ENCODE data around the gene SRRM4.
"Not testable (repeated sequence)": the region's sequence is repeated elsewhere in the genome, so short reads cannot be mapped to it uniquely, and the experiment has no call there.

The SRRM4 gene

DNA sequence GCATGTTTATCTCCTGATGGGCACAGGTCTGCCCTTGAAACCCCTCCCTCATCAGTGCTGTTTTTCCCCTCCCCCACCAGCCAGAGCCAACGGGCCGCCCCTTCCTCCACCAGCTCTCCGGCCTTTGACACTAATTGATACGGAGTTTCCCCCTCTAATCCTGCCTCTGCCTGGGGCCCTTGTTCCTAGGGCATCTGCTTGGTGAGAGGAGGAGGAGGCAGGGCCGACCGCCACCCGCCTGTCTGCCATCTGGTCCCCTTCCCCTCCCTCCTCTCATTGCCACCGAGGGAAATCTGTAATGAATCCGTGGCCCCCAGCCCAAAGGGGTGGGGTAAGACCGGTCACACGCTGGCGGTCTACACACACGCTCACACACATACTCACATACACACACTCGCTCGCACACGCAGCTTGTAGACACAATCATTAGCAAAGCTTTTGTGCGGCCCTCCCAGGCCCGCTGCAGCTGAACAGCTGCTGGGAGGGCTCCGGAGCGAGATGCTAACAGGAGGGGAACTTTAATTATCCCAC is 27.4 kb downstream of the SRRM4 start:
- no peak for DNase-seq

DNA sequence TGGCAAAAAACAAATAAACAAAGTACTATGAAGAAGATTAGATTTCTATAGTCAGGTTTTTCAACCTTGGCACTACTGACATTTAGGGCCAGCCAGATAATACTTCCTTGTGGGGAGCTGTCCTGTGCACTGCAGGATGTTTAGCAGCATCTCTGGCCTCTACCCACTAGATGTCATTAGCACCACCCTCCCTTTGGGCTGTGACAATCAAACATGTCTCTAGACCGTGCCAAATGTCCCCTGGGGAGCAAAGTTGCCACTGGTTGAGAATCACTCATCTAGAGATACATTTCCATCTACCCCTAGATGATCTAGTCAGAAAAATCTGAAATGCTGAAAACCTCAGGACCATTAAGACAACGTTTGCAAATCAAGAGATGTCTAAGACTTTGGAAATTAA is 29.9 kb downstream of the SRRM4 start:
- no peak for DNase-seq

DNA sequence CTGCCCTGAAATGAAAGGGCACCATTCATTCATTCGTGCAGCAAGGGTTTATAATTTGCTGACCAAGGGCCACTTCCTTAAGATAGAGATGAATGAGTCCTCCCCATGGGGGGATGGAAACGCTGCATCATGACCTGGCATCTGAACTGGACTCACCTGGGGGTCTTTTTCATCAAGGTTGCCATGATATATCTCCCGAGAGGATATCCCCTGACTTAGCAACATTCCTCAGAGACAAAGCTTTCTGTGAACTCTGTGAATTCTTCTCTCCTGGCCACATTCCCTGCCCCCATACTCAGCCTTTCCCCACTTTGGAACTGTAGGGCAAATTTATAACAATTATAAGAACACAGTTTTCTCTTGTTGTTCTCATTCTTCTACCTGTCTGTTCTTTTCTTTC is 30.8 kb downstream of the SRRM4 start:
- no peak for DNase-seq

DNA sequence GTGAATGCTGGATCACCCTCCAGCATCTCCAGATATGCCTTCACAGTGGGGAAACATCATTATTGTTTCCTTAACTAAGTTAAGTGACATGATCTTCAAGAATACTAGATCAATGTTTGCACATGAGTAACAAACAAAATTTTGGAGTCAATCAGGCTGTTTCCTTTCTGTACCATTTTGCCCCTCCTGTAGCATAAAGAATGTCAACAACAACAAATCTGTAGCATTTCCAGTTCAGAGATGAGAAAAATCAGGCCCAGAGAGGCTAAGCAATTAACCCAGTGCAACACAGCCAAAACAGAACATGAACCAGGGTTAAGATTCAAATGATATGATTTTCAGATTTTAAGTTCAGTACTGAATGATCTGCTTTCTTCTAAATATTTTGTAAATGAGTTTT is 31.7 kb downstream of the SRRM4 start:
- no peak for DNase-seq

DNA sequence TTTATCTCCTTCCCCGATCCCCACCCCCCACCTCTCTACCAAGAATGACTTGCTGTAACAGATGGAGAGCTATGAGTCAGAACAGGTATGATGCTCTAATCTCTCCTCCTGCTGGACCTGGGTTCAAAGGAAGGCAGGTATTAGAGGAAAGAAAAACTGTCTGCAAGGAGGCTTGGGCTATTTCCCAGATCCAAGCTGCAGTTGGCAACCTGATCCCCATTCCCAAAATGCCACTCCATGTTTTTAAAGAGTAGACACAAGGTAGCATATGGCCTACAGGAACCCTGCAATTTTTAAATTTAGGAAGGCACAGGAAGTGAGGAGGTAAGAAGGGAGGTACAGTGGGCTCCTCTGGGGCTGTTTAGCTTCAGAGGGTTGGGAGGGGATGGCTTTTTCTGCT is 33.0 kb downstream of the SRRM4 start:
- no peak for DNase-seq

DNA sequence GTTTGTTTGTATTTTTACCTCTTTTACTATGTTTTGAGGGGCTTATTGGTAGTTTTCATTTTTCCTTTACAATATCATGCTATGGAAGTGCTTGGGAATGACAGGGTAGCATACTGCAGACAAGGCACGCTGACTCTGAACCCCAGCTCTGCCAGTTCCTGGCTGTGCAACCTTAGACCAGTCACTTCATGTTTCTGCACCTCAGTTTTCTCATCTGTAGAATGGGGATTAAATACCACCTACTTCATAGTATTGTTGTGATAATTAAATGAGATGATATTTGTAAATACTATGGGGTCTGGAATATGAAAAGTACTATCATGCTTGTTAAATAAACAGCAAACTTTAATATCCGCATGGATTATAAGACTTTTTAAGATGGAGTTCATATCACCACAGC is 35.4 kb downstream of the SRRM4 start:
- no peak for DNase-seq

DNA sequence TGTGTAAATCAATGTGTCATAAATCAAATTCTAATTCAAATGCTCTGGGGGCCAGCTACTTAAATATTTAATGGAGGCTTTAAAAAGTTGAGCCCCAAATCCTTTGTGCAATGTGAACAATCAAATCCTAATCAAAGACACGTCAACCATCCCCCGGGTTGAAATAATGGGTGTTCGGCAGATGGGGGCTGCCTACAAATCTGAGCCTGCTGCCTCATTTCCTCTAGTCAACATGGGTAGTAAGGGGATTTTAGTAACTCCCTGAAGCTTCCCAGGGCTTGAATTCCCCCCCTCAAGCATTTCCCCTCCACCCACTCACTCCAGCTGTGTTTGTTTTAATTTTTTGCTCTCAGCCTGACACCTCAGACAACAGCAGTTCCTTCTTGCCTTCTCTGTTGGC is 37.8 kb downstream of the SRRM4 start:
- DNase-seq, result no peak

DNA sequence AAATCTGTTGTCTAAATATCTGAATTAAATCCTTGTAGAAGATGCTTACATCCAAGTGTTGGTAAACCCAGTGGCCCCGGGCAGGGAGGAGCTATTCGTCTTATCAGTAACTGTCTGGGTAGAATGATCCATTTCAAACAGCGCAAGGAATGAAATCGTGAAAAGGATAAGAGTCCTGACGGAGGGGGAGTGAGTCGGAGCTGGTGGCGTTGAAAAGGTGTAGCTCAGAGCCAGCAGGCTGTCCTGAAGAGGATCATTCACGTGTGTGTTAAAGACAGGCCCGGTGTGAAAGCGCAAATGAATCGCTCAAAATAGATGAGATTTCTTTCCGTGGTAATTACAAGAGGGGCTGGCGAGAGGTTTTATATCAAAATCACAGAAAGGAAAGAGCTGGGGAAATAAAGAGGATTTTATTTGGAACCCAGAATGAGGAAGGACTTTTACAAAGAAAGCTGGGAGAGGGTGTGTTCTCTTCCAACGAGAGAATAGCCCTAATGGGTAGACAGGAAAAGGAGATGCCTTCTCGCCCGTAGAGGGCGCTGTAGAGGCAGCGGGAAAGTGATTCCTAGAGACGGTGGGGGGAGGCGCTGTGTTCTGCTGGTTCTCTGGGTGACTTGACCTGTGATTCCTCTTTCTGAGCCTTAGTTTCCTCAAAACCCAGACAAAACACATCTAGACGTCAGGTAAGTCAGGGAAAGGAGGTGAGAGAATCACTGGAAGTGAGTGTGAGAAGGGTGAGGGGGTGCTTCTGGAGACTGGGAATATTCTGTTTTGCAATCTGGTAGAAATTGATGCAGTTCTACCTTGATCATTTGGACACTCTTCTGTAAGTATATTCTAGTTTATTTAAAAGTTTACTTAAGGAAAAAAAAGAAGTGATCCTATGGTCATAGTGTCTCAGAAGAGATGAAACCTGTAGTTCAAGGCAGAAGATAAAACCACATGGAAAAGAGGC is 39.3 kb downstream of the SRRM4 start:
- no peak for DNase-seq

DNA sequence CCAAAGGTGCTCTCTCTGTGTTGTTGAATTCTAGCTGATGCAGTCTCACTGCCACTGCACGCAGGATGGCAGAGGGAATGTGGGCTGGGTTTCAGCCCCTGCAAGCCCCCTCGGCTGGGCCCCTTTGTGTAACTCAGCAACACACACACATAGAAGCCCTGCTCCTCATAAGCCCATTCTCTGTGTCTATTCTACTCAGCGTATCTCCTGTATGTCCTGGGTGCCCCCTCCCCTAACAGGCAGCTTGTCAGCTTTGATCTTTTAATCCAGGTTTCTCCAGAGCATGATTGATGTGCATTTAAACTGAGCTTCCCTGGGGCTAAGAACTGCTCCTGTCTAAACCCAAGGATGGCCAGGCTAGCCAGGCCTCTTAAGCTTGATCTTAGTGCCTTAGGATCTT is 43.0 kb downstream of the SRRM4 start:
- DNase-seq, result no peak

DNA sequence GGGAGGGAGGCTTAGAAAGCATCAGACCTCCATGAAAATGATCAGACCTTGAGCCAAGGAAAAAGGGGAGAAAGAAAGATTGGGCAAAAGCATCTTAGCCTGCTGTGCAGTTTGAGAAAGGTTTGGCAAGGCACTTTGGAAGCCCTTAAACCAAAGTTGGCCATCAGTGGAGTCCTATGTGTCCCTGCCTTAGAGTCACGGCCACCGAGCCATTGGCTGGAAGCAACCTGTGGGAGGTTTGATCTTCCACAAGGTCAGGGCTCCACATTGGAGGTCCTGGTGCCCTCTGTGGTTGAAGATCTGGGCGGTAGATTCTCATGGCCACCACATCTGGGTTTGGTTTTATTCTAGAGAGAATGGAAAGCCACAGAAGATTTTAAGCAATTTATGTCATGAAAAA is 44.4 kb downstream of the SRRM4 start:
- no peak for DNase-seq

DNA sequence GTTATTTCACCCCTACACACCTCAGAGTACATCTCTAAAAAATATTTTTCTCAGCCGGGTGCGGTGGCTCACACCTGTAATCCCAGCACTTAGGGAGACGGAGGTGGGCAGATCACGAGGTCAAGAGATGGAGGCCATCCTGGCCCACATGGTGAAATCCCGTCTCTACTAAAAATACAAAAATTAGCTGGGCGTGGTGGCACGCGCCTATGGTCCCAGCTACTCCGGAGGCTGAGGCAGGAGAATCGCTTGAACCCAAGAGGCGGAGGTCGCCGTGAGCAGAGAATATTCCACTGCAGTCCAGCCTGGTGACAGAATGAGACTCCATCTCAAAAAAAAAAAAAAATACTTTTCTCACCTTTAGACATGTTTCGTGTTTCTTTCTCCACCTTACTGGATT is 52.0 kb downstream of the SRRM4 start:
- not testable (repeated sequence) for DNase-seq

DNA sequence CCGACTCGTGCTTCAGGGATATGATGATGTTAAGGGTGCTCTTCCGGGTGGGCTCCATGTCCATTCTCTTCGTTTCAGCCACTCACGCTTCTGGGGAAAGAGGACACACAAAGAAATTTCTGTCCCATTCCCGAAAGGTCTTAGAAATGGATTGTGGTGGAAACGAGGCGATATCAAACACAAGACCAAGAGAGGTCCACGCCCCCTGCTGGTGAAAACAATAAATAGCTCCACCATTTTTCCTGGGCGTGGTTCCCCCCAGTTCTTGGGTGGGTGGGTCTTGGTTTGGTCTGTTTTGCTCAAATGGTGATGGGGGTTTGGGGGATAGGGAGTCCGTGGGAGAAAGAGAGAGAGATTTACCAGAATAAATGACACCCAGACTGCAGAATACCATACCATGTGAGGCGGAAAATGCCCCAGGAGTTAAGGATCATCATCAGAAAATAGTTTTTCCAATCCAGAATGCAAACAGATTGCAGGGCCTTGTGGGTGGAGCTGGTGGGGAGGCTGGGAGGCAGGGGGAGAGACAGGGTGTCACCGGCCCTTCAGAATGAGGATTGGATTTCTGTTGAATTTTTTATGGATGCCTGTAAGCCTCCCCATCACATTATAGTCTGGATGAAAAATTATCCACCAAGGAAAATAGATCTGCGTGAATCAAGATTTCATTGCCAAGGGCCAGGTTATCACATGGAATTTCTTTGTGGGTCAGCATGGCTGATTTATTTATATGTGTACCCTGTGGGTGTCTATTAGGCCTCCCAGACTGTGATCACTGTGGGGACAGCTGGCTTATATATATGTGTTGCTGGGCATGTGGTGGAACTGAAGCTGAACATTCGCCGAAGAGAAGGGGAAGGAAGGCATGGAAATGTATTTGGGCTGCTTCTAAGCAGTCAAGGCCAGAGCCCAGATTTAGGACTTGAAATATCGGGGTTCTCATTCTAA is 55.8 kb downstream of the SRRM4 start:
- DNase-seq, result peak; percentile 2 to 28

DNA sequence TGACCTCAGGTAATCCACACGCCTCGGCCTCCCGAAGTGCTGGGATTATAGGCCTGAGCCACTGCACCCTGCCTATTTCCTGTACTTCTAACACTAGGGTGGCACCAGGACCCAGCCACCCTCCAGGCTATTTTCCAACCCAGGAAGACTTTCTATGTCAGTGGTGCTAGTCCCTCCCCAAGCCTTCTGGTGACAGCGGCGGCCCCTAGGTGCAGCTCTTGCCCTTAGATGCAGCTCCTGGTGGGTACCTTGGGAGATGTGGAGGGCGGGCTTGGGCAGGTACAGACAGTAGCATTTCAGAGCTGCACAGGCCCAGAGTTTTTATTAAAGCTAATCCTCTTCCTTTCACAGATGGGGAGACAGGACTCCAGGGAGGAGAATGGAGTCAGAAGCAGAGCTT is 62.8 kb downstream of the SRRM4 start:
- DNase-seq, result no peak

DNA sequence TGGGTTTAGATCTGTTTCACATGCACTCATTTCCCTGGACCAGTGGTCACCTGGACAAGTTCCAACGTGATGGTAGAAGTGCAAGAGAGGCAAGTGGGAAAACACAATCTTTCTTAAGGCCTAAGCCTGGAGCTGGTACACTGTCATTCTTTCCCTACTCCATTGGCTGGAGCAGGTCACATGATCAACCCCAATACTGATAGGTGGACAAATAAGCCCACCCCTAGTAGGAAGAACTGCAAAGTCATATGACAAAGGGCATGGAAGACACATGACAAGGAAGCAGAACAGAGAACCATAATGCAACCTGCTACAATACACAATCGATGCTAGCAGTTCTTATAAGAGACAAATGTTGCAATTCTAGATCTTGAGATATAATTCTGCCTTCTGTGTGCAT is 66.3 kb downstream of the SRRM4 start:
- no peak for DNase-seq

DNA sequence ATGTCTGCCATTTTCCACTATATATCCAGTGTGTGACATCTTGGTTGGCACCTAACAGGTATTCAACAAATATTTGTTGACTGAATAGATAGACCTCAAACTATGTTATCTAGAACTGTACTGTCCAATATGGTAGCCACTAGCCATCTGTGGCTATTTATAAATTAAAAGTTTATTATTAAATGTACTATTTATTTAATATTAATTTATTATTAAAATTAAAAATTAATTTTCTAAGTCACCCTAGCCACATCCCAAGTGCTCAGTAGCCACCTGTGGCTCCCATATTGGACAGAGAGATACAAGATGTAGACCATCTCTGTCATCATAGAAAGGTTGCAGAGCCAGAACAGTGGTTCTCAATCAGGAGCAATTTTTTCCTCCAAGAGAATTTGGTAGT is 69.3 kb downstream of the SRRM4 start:
- DNase-seq, result no peak

DNA sequence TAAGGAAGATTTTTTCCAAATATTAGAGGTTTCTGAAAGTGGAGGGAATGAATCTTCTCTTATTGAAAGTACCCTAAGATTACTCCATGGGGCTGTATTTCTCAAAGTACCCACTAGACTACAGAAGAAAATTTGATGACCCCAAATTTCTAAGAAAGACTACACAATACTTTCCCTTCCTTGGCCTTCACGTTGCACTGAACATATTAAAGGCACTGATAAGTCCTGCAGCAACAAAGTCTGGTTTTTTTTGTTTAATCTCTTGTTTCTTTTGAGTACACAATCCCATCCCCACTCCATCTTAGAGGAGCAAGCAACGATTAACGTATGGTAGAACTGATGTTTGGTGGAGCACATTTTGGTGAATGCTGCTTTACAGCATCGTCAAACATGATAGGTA is 70.1 kb downstream of the SRRM4 start:
- DNase-seq, result no peak

DNA sequence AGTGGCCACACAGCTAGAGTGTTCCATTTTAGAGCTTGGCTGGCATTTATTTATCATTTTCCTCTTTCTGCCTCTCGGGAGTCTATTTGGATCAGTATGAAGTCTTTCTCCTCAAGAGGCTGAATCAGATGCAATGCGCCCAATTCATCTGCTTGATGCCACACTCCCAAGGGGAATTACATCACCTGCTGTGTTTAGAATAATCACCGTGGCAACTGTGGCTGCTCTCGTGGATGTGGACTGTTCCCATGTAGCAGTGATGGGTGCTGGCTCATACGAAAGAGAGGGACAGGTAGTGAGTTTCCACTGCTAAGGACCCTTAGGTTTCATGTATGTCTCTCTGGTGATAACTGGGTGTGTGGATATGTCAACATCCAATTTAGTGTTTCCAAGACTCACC is 70.7 kb downstream of the SRRM4 start:
- DNase-seq, result no peak

DNA sequence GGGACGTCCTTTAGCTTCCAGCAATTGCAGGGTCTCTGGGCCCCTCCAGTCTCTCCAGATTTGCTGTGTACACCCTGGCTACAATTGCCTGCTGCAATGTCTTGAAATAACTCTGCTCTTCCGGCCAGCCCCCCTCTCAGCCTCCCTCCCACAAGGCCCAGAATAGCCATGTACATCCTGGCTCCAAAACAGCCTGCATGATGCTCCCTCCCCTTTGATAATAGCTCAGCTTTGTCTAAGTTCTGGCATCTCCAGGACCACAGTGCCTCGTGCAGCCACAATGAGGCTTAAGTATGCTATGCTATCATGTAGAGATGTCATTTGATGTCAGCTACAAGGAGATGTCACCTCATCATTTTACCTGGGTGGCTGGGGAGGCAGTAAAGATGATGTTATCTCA is 74.6 kb downstream of the SRRM4 start:
- no peak for DNase-seq

DNA sequence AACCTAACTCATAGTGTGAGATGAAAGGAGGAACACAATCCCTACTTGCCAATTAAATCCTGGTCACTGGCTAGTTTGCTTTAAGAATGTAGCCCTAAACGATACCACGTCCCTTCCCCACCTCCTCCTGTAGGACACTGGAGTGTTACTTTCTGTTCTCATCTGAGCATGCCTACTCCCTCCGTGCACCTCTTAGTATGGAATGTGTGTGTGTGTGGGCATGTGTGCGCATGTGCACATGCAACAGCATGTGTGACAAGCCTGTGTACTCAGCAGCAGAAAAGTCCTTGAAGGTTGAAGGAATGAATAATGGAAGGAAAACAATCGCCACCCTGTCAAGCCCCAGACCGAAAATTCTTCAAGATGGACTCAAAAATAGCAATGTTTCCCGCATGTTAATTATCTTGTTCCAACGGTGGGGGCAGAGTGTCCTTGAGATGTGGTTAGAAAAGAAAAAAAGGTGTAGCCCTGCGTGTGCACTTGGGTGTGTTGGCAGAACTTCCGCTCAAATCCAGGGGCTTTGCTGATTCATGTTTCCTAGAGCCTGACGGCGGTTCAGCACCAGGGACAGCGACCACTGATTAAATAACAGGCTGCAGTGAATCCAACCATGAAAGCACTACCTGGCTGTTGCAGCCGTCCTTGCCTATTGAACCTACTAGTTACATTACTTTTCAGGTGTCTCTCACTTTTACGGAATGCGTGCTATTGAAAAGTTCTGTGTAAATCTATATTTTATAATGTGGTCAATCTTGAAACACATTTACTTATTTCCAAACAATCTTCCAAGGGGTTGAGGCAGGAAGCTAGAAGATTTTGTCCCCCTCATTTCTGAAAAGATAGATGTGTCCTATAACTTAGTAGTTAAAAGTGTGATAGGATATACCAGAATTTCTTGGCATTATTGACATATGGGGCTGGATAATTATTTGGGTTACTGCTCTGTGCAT is 79.8 kb downstream of the SRRM4 start:
- no peak for DNase-seq

DNA sequence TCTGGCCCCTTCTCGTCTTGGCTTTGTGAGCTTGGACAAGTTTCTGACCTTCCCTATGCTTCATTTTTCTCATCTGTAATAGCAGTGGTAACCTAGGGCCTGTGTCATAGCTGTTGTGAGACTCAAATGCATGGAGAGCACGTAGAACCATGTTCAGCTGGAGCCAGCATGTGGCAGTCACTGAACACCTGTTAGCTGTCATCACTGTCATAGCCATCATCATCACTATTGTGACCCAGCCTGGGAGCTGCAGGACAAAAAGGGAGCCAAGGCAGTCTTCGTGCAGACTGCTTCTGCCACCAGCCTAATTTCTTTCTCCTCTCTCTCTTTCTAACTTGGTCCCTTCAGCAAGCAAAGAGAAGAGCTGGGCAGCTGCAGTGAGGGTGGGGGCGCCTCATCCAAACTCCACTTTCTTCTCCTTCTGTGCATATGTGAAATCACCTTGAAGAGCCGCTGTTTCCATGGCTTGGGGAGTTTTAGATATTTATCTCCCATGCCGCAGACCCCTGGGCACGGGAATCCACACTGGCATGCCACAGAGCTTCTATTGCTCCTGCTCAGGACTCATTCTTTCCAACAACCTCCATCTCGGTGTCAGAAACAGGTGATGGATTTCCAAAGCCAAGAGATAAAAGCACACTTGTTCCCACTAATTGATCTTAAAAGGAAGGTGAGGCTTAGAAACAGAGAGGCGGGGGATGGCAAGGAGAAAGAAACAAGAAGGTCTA is 87.0 kb downstream of the SRRM4 start:
- no peak for DNase-seq

DNA sequence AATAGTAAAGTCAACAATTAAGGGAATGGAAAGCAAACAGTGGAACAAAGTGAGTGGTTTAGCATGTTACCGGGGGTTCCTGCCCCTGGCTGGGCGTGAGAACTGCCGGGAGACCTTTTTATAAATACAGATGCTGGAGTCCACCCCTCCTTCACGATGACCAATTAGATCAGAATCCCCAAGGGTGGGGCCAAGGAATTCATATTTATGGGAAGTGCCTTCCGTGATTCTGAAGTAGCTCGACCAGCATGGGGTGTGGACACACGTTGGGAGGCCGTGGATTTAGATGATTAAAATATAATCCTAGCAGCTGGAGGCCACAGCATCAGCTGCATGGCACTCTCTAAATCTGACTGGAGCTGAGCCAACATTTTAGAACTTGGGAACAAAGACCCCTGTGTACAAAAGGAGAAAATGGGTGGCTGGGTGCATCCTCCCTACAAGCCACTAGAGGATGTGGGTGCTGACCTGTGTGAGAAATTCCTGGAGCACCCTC is 87.9 kb downstream of the SRRM4 start:
- no peak for DNase-seq

DNA sequence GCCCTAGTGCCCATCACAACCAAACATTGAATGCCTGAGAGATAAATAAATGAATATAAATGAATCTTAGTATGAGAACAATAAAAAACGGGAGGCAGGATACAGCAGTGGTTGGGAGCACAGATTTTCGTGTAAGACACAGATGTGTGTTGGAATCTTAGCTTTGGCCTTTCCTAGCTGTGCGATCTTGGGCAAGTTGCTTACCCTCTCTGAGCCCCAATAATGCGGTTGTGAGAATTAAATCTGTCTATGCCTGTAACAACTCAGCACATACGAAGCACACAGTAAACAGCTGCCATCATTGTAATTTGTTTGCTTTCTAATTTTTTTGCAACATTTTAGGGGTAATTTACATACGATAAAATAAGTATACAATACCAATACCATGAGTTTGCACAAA is 89.8 kb downstream of the SRRM4 start:
- no peak for DNase-seq
